Measurements from ENCODE around the gene TXLNB. TPM values are rescaled to one million over a fixed set of nuclear protein-coding genes. Genes with fewer than 3 reads are reported as not detected.

The TXLNB gene
- total and polyA plus RNA-seq, 2 donors (not counting 3 experiments of a cell fraction or from before 2014, with no cell fraction given): 0.04 to 0.18 TPM

DNA sequence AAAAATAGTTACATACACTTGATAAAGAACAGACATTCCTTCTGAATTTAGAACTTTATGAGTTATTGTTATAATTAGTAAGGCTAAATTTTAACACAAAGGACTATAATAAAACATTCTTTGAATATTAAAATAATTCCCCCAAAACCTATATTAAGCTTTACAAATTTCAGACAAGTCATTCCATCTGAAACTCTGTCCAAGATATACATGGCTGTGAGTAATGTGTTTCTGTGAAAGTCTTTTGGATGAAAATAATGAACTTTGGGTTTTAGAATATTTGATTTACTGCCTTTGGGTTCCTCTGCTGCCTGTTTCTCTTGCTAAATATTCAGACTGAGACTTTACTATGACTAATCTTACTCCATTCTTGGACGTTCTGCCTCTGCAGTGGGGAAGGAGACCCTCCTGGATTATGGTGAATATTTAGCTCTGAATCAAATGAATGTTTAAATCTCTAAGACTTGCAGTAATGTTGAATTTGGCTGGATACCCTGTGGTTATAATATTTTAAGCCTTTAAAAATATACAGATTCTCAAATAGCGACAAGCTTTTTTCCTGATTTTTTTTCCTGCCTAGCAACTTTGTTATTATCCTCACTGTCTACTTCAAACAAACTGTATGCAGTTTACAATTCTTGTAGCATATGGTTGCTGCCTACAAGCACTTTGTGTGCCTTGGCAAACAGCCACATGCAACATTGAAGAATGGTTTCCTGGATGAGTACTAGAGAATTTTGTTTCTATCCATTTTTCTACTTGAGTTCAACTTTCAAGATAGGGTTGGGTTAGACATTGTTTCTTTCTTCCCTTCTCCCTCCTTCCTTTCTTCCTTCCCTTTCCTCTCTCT, 51.4 kb downstream of the TXLNB start:
- dilution Hi-C loops (cut with MboI; ENCODE audit: extremely low pct_ligation_motif_present, low sequenced_read_pairs): no loop called here
- no peak overlapping the region for H3K27ac ChIP-seq (ENCODE audit: insufficient read depth, low read depth, low read length)
- TF ChIP-seq FOS (IDR thresholded peaks at IDR 0.05; ENCODE audit: borderline replicate concordance, insufficient read depth, low read length): no peak
- TF ChIP-seq GATA2 (IDR thresholded peaks at IDR 0.05; ENCODE audit: insufficient read depth, insufficient read length, low read depth, low read length): no peak
- TF ChIP-seq, protein P1, sequence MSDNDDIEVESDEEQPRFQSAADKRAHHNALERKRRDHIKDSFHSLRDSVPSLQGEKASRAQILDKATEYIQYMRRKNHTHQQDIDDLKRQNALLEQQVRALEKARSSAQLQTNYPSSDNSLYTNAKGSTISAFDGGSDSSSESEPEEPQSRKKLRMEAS (IDR thresholded peaks at IDR 0.05; ENCODE audit: insufficient read depth, insufficient read length): no peak
- no peak for TF ChIP-seq MYC (IDR thresholded peaks at IDR 0.05; ENCODE audit: low read depth, low read length)
- no peak for TF ChIP-seq JUN (IDR thresholded peaks at IDR 0.05; ENCODE audit: borderline replicate concordance, insufficient read depth, insufficient read length, low read depth)
- TF ChIP-seq EZH2 (IDR thresholded peaks at IDR 0.05; ENCODE audit: borderline replicate concordance, low read depth, low read length, severe bottlenecking): no peak
- TF ChIP-seq, protein P2, sequence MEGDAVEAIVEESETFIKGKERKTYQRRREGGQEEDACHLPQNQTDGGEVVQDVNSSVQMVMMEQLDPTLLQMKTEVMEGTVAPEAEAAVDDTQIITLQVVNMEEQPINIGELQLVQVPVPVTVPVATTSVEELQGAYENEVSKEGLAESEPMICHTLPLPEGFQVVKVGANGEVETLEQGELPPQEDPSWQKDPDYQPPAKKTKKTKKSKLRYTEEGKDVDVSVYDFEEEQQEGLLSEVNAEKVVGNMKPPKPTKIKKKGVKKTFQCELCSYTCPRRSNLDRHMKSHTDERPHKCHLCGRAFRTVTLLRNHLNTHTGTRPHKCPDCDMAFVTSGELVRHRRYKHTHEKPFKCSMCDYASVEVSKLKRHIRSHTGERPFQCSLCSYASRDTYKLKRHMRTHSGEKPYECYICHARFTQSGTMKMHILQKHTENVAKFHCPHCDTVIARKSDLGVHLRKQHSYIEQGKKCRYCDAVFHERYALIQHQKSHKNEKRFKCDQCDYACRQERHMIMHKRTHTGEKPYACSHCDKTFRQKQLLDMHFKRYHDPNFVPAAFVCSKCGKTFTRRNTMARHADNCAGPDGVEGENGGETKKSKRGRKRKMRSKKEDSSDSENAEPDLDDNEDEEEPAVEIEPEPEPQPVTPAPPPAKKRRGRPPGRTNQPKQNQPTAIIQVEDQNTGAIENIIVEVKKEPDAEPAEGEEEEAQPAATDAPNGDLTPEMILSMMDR (IDR thresholded peaks at IDR 0.05; ENCODE audit: extremely low read depth in 1 of 2, insufficient read depth in 1 of 2, low read depth in 1 of 2, low read length in 2 of 2): no peak
- no peak for TF ChIP-seq POLR2AphosphoS5 (IDR thresholded peaks at IDR 0.05; ENCODE audit: insufficient read depth, low read depth, low read length)
- TF ChIP-seq POLR2A (IDR thresholded peaks at IDR 0.05; ENCODE audit: low read depth, low read length): no peak
- H3K4me2 ChIP-seq (ENCODE audit: insufficient read depth, low read length): no peak overlapping the region
- intact Hi-C loops (cut with micrococcal nuclease): no loop called here
- H3K9me3 ChIP-seq (replicated peaks; ENCODE audit: control insufficient read depth, insufficient read depth, low read length): no peaks in the 10 kb centered on the region
- H3K36me3 ChIP-seq (ENCODE audit: control insufficient read depth in 2 of 2, extremely low read depth in 1 of 2, insufficient read depth in 2 of 2, low read length in 2 of 2): no peaks in the 10 kb centered on the region
- H4K20me1 ChIP-seq (replicated peaks; ENCODE audit: control insufficient read depth, extremely low read depth, insufficient read depth, low read length): no peaks in the 10 kb centered on the region
- BruUV-seq (replicated peaks): no TSS peak
- FAIRE-seq (peak; percentile 74), DNase-seq (ENCODE audit: low read depth, low spot score) (peak; percentile 67)
- H3K4me3 ChIP-seq (replicated peaks in 1 of 3; ENCODE audit: insufficient read depth in 1 of 3, low read depth in 1 of 3, low read length in 3 of 3): no peak overlapping the region
- no peak overlapping the region for H2AFZ ChIP-seq (ENCODE audit: low read depth, low read length)
- H3K9ac ChIP-seq (replicated peaks; ENCODE audit: extremely low read depth, insufficient read depth, low read length): no peak overlapping the region
- ChIA-PET CTCF (interaction anchor here (1.2 to 1.7 kb wide), 2 partner anchors 10 to 21 kb away, joined by 4 to 7 read pairs; no protein-coding TSS in a partner anchor), POLR2A (no interaction called here)
- H3K27me3 ChIP-seq (ENCODE audit: control insufficient read depth in 2 of 2, insufficient read depth in 2 of 2, low read length in 2 of 2): peaks cover 2 to 3% of the 10 kb centered on the region in 2 experiments
- no peaks in the 10 kb centered on the region for H3K9me1 ChIP-seq (replicated peaks; ENCODE audit: control insufficient read depth, extremely low read depth, insufficient read depth, low read length)
- peaks cover 5% of the 10 kb centered on the region for H3K4me1 ChIP-seq (ENCODE audit: control insufficient read depth, extremely low read depth, insufficient read depth, low read length)
- no peaks in the 10 kb centered on the region for H3K79me2 ChIP-seq (ENCODE audit: control insufficient read depth, insufficient read depth, low read length)

Measured in endothelial cell of umbilical vein (primary cell).